SK-N-SH (cell line): ENCODE data around the gene INSM2. TPM values are rescaled to one million over a fixed set of nuclear protein-coding genes. Genes with fewer than 3 reads are reported as not detected.

Experiments used
- CTCF ChIA-PET: fragments of 300-600, 350-600 bp; formaldehyde crosslinking; extraction: SDS; loops from one replicate; lab custom pipeline; 2021; lab: Yijun Ruan, JAX
- POLR2A ChIA-PET: fragments of 350-600 bp; sonication (Branson Sonifier 250); formaldehyde crosslinking; extraction: SDS; loops from one replicate; lab custom pipeline; 2020; ENCODE audit warnings: antibody characterized with exemption, inconsistent platforms; lab: Yijun Ruan, JAX
- DNase-seq: peaks from one replicate; pipeline ENCODE4 v3.0.0; 2012
- H2AFZ ChIP-seq: fragments of 200-600 bp; sonication (generic); 2 replicates; pipeline ENCODE4 v1.8.1; 2016; ENCODE audit warnings: antibody characterized with exemption, mild to moderate bottlenecking, low read depth
- H3F3A ChIP-seq: fragments of 200-600 bp; sonication (generic); replicated peaks from 2 replicates; pipeline ENCODE3; 2016; ENCODE audit warnings: antibody characterized with exemption, mild to moderate bottlenecking; ENCODE audit not compliant: insufficient read depth
- H3K27ac ChIP-seq, 2 experiments: fragments of 200-500 bp in 1 of 2; fragments of 200-600 bp in 1 of 2; sonication (Bioruptor generic) in 1 of 2; sonication (generic), shearing (Covaris generic) in 1 of 2; 2 replicates each; pipeline versions ENCODE4 v1.5.1 to v1.6.1; 2014 to 2016; ENCODE audit warnings: low read depth in 2 of 2, inconsistent platforms in 1 of 2, low read length in 1 of 2, mild to moderate bottlenecking in 1 of 2, mixed read lengths in 1 of 2
- H3K27me3 ChIP-seq: fragments of 200-600 bp; sonication (generic), shearing (Covaris generic); 2 replicates; pipeline ENCODE4 v1.6.1; 2016; ENCODE audit warnings: mixed run types; ENCODE audit not compliant: insufficient read depth
- H3K36me3 ChIP-seq, 2 experiments: fragments of 200-500 bp in 1 of 2; fragments of 200-600 bp in 1 of 2; sonication (Bioruptor generic) in 1 of 2; sonication (generic) in 1 of 2; replicated peaks in 1 of 2; 2 replicates each; pipeline versions ENCODE3 to v1.5.1; 2014 to 2016; ENCODE audit warnings: low read length in 1 of 2, mild to moderate bottlenecking in 1 of 2; ENCODE audit not compliant: insufficient read depth in 2 of 2, control insufficient read depth in 1 of 2
- H3K4me1 ChIP-seq, 2 experiments: fragments of 200-500 bp in 1 of 2; fragments of 200-600 bp in 1 of 2; sonication (Bioruptor generic) in 1 of 2; sonication (generic), shearing (Covaris generic) in 1 of 2; 2 replicates each; pipeline versions ENCODE4 v1.5.1 to v1.6.1; 2014 to 2016; ENCODE audit warnings: low read depth in 1 of 2, low read length in 1 of 2, mixed run types in 1 of 2; ENCODE audit not compliant: insufficient read depth in 2 of 2, control insufficient read depth in 1 of 2
- H3K4me2 ChIP-seq: fragments of 200-600 bp; sonication (generic), shearing (Covaris generic); 2 replicates; pipeline ENCODE4 v1.6.1; 2017; ENCODE audit warnings: mixed run types
- H3K4me3 ChIP-seq, 2 experiments: fragments of 200-500 bp in 1 of 2; fragments of 200-600 bp in 1 of 2; sonication (Bioruptor generic) in 1 of 2; sonication (generic), shearing (Covaris generic) in 1 of 2; 2 replicates each; pipeline versions ENCODE4 v1.5.1 to v1.8.1; 2014 to 2016; ENCODE audit warnings: low read depth in 2 of 2, inconsistent platforms in 1 of 2, low read length in 1 of 2, mild to moderate bottlenecking in 1 of 2, mixed read lengths in 1 of 2, moderate library complexity in 1 of 2
- H3K79me2 ChIP-seq: fragments of 200-600 bp; sonication (generic); 2 replicates; pipeline ENCODE4 v1.8.1; 2017; ENCODE audit warnings: mild to moderate bottlenecking; ENCODE audit not compliant: insufficient read depth
- H3K9ac ChIP-seq: fragments of 200-600 bp; sonication (generic); 2 replicates; pipeline ENCODE4 v1.6.1; 2017; ENCODE audit warnings: mixed run types
- H3K9me2 ChIP-seq: fragments of 200-600 bp; sonication (generic); 2 replicates; pipeline ENCODE4 v1.6.1; 2017; ENCODE audit warnings: mixed run types
- H3K9me3 ChIP-seq: fragments of 200-600 bp; sonication (generic); 2 replicates; pipeline ENCODE4 v1.6.1; 2017; ENCODE audit warnings: mixed run types, mild to moderate bottlenecking, moderate library complexity
- H4K20me1 ChIP-seq: fragments of 200-600 bp; sonication (generic); 2 replicates; pipeline ENCODE4 v1.6.1; 2017; ENCODE audit warnings: mild to moderate bottlenecking, mixed run types; ENCODE audit not compliant: insufficient read depth
- CHD2 ChIP-seq: fragments of 150-350 bp; IDR thresholded peaks from 2 replicates; pipeline ENCODE4 v1.6.1; 2018; ENCODE audit warnings: low read length; ENCODE audit not compliant: partially characterized antibody
- GATA2 ChIP-seq: sonication (generic); formaldehyde crosslinking; IDR thresholded peaks from 2 replicates; pipeline ENCODE4 v1.5.0; 2020; ENCODE audit warnings: mild to moderate bottlenecking, missing genetic modification reagents
- NFIC ChIP-seq: IDR thresholded peaks from 2 replicates; pipeline ENCODE4 v1.4.0; 2012; ENCODE audit warnings: borderline replicate concordance
- POLR2AphosphoS5 ChIP-seq: IDR thresholded peaks from 2 replicates; pipeline ENCODE4 v1.6.1; 2012; ENCODE audit warnings: low read depth, low read length
- RAD21 ChIP-seq: IDR thresholded peaks from 2 replicates; pipeline ENCODE4 v1.6.1; 2012; ENCODE audit warnings: mild to moderate bottlenecking, low read length
- RCOR1 ChIP-seq: fragments of 150-350 bp; IDR thresholded peaks from 2 replicates; pipeline ENCODE4 v1.6.1; 2017; ENCODE audit warnings: antibody characterized with exemption, low read length
- RXRA ChIP-seq: IDR thresholded peaks from 2 replicates; pipeline ENCODE4 v1.4.0; 2012; ENCODE audit warnings: low read depth, mild to moderate bottlenecking, borderline replicate concordance
- YY1 ChIP-seq: IDR thresholded peaks from 2 replicates; pipeline ENCODE4 v1.4.0; 2012; ENCODE audit warnings: low read depth, mild to moderate bottlenecking
- WGBS: methylation state at CpG from one replicate; pipeline ENCODE4 v1.1.6; 2017; ENCODE audit warnings: low lambda C conversion rate; 5-methylcytosine and 5-hydroxymethylcytosine counted together
- polyA plus RNA-seq, 3 experiments: library from polyadenylated mRNA; depleted of rRNA; stranded (reverse); fragments of >200 nt; gene quantifications; 2 replicates each; pipeline ENCODE4 v1.2.3, GENCODE V29; 2012
- TF ChIP-seq, protein P1 (sequence below): IDR thresholded peaks from 2 replicates; pipeline ENCODE4 v1.6.1; 2012; ENCODE audit warnings: mild to moderate bottlenecking, low read depth, low read length, moderate library complexity
- TF ChIP-seq, protein P2 (sequence below): IDR thresholded peaks from 2 replicates; pipeline ENCODE4 v1.4.0; 2012; ENCODE audit warnings: low read depth, borderline replicate concordance

INSM2 gene
- polyA plus RNA-seq, 1 of the 3 experiments (the other 2 are of a cell fraction), result 0.15 TPM

GRCh38 chr14:35534873-35535482 is 1.0 kb downstream of the INSM2 start (continued):
- TF ChIP-seq, protein P1, sequence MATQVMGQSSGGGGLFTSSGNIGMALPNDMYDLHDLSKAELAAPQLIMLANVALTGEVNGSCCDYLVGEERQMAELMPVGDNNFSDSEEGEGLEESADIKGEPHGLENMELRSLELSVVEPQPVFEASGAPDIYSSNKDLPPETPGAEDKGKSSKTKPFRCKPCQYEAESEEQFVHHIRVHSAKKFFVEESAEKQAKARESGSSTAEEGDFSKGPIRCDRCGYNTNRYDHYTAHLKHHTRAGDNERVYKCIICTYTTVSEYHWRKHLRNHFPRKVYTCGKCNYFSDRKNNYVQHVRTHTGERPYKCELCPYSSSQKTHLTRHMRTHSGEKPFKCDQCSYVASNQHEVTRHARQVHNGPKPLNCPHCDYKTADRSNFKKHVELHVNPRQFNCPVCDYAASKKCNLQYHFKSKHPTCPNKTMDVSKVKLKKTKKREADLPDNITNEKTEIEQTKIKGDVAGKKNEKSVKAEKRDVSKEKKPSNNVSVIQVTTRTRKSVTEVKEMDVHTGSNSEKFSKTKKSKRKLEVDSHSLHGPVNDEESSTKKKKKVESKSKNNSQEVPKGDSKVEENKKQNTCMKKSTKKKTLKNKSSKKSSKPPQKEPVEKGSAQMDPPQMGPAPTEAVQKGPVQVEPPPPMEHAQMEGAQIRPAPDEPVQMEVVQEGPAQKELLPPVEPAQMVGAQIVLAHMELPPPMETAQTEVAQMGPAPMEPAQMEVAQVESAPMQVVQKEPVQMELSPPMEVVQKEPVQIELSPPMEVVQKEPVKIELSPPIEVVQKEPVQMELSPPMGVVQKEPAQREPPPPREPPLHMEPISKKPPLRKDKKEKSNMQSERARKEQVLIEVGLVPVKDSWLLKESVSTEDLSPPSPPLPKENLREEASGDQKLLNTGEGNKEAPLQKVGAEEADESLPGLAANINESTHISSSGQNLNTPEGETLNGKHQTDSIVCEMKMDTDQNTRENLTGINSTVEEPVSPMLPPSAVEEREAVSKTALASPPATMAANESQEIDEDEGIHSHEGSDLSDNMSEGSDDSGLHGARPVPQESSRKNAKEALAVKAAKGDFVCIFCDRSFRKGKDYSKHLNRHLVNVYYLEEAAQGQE, result peak; percentile 100
- TF ChIP-seq, protein P2, sequence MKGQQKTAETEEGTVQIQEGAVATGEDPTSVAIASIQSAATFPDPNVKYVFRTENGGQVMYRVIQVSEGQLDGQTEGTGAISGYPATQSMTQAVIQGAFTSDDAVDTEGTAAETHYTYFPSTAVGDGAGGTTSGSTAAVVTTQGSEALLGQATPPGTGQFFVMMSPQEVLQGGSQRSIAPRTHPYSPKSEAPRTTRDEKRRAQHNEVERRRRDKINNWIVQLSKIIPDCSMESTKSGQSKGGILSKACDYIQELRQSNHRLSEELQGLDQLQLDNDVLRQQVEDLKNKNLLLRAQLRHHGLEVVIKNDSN, result no peak
- TF ChIP-seq RAD21 (no peak), POLR2AphosphoS5 (no peak), RCOR1 (0 out of 2 replicates have a peak, but pooled peaks have one; percentile 7)

- Histone ChIP-seq H3K27me3 (peaks cover 27% of the 10 kb centered on the region), H3K9ac (no peak overlapping the region), H3K4me3 (peak overlapping the region; percentile 59 to 75; a peak in 3 of 4 replicates), H3K79me2 (no peaks in the 10 kb centered on the region), H2AFZ (no peak overlapping the region), H4K20me1 (peaks cover 4% of the 10 kb centered on the region), H3K36me3 (peaks cover 0 to 3% of the 10 kb centered on the region in 2 experiments), H3K4me2 (peak overlapping the region; percentile 96), H3F3A (no peaks in the 10 kb centered on the region), H3K9me2 (no peaks in the 10 kb centered on the region; the same call in 1 of the 2 replicates), H3K9me3 (no peaks in the 10 kb centered on the region), H3K4me1 (no peaks in the 10 kb centered on the region; a peak in 2 of 4 replicates), H3K27ac (peak overlapping the region in 1 of 2 experiments; percentile 90; a peak in 2 of 4 replicates)
- CTCF ChIA-PET, result interaction anchor here (0.9 to 4.2 kb wide), 6 partner anchors 14 to 395 kb away, joined by 3 to 29 read pairs (median 6); no protein-coding TSS in a partner anchor
- POLR2A ChIA-PET, result interaction anchor here (2.0 to 3.9 kb wide), 4 partner anchors 16 to 120 kb away, joined by 4 to 37 read pairs (median 22); no protein-coding TSS in a partner anchor
- DNase-seq, result peak; percentile 32
- TF ChIP-seq GATA2 (CRISPR knock-in tag) (no peak), RXRA (no peak)
- WGBS, result 21% methylated on average over 20 of the region's 37 CpGs
Observed at GRCh38 chr14:35535483-35536112, 1.6 kb downstream of the INSM2 start.

- Histone ChIP-seq H2AFZ (no peak overlapping the region), H3K9ac (no peak overlapping the region), H3F3A (no peaks in the 10 kb centered on the region), H3K9me2 (no peaks in the 10 kb centered on the region), H3K9me3 (no peaks in the 10 kb centered on the region), H3K27me3 (peaks cover 1% of the 10 kb centered on the region), H3K27ac (peak overlapping the region in 1 of 2 experiments; percentile 43; a peak in 1 of 4 replicates), H4K20me1 (peaks cover 1% of the 10 kb centered on the region), H3K4me1 (no peaks in the 10 kb centered on the region; a peak in 2 of 4 replicates), H3K4me2 (no peak overlapping the region), H3K36me3 (peaks cover 3 to 4% of the 10 kb centered on the region in 2 experiments), H3K4me3 (no peak overlapping the region), H3K79me2 (no peaks in the 10 kb centered on the region)
- WGBS, result 77% methylated on average over 2 of the region's 2 CpGs
- DNase-seq, result no peak
- CTCF ChIA-PET, result no interaction called here
- TF ChIP-seq CHD2 (no peak), YY1 (no peak), GATA2 (CRISPR knock-in tag) (no peak), NFIC (no peak), RXRA (no peak)
- TF ChIP-seq, protein P2, result no peak
- POLR2A ChIA-PET, result no interaction called here
Observed at GRCh38 chr14:35539969-35540368, 6.0 kb downstream of the INSM2 start.
